IPS-18a (cell line): Measurements from ENCODE around the gene NUCB2.

Experiments
- H3K27ac ChIP-seq: one replicate; pipeline ENCODE4 v1.5.1; 2013; ENCODE audit warnings: low read length
- H3K27me3 ChIP-seq: one replicate; pipeline ENCODE4 v1.6.1; 2013; ENCODE audit warnings: mild to moderate bottlenecking, low read length; ENCODE audit not compliant: control insufficient read depth, insufficient read depth
- H3K36me3 ChIP-seq: one replicate; pipeline ENCODE4 v1.6.1; 2013; ENCODE audit warnings: low read depth, low read length; ENCODE audit not compliant: control insufficient read depth
- H3K4me1 ChIP-seq: one replicate; pipeline ENCODE4 v1.6.1; 2013; ENCODE audit warnings: low read depth, low read length; ENCODE audit not compliant: control insufficient read depth
- H3K4me3 ChIP-seq: one replicate; pipeline ENCODE4 v1.5.1; 2013; ENCODE audit warnings: low read length
- H3K9ac ChIP-seq: one replicate; pipeline ENCODE4 v1.6.1; 2013; ENCODE audit warnings: mild to moderate bottlenecking, low read length, moderate library complexity
- H3K9me3 ChIP-seq: one replicate; pipeline ENCODE4 v1.6.1; 2013; ENCODE audit warnings: low read depth, low read length; ENCODE audit not compliant: control insufficient read depth

The NUCB2 gene

GRCh38 chr11:17347676-17348075, 71.1 kb downstream of the NUCB2 start:
- Histone ChIP-seq H3K9ac (no peak overlapping the region), H3K4me3 (no peak overlapping the region), H3K4me1 (no peaks in the 10 kb centered on the region), H3K9me3 (no peaks in the 10 kb centered on the region), H3K27ac (no peak overlapping the region), H3K27me3 (peaks cover 38% of the 10 kb centered on the region), H3K36me3 (no peaks in the 10 kb centered on the region)

- H3K27ac ChIP-seq = no peak overlapping the region
These were observed 74.1 kb downstream of the NUCB2 start for GRCh38 chr11:17350455-17351171.

GRCh38 chr11:17351172-17351509, 74.6 kb downstream of the NUCB2 start:
- peaks cover 56% of the 10 kb centered on the region for H3K27me3 ChIP-seq
- H3K4me3 ChIP-seq = peak overlapping the region; percentile 52
- no peak overlapping the region for H3K9ac ChIP-seq
- H3K27ac ChIP-seq = no peak overlapping the region
- H3K4me1 ChIP-seq = peaks cover 10% of the 10 kb centered on the region
- no peaks in the 10 kb centered on the region for H3K9me3 ChIP-seq
- no peaks in the 10 kb centered on the region for H3K36me3 ChIP-seq

More at GRCh38 chr11:17350455-17351171, 74.1 kb downstream of the NUCB2 start:
- Histone ChIP-seq H3K4me1 (peaks cover 10% of the 10 kb centered on the region), H3K4me3 (no peak overlapping the region), H3K9me3 (no peaks in the 10 kb centered on the region), H3K27me3 (peaks cover 56% of the 10 kb centered on the region), H3K36me3 (no peaks in the 10 kb centered on the region), H3K9ac (no peak overlapping the region)

GRCh38 chr11:17351510-17352176, 75.1 kb downstream of the NUCB2 start, which contains the start of gene NCR3LG1:
Gene NCR3LG1, plus strand, starts transcription at chr11:17351800. Its CDS starts 170 bp downstream, at chr11:17351970.
- Histone ChIP-seq H3K36me3 (no peaks in the 10 kb centered on the region), H3K9ac (no peak within 1 kb of the TSS), H3K27ac (no peak within 1 kb of the TSS), H3K4me1 (peaks cover 10% of the 10 kb centered on the region), H3K27me3 (peaks cover 56% of the 10 kb centered on the region), H3K9me3 (no peaks in the 10 kb centered on the region), H3K4me3 (peak within 1 kb of the TSS; percentile 52)

GRCh38 chr11:17352950-17353820, 76.6 kb downstream of the NUCB2 start:
- Histone ChIP-seq H3K4me1 (peaks cover 10% of the 10 kb centered on the region), H3K27ac (no peak overlapping the region), H3K27me3 (peaks cover 56% of the 10 kb centered on the region), H3K9me3 (no peaks in the 10 kb centered on the region), H3K9ac (peak overlapping the region; percentile 6), H3K4me3 (peak overlapping the region; percentile 52), H3K36me3 (no peaks in the 10 kb centered on the region)

- H3K27me3 ChIP-seq = peaks cover 55% of the 10 kb centered on the region
- H3K4me3 ChIP-seq = peak overlapping the region; percentile 52
- peaks cover 10% of the 10 kb centered on the region for H3K4me1 ChIP-seq
- peak overlapping the region; percentile 6 for H3K9ac ChIP-seq
- H3K27ac ChIP-seq = no peak overlapping the region
- no peaks in the 10 kb centered on the region for H3K36me3 ChIP-seq
- H3K9me3 ChIP-seq = no peaks in the 10 kb centered on the region
These were observed 77.5 kb downstream of the NUCB2 start for GRCh38 chr11:17353821-17354600.

- H3K4me1 ChIP-seq = peaks cover 10% of the 10 kb centered on the region
- H3K36me3 ChIP-seq = no peaks in the 10 kb centered on the region
- H3K27ac ChIP-seq = no peak overlapping the region
- no peak overlapping the region for H3K9ac ChIP-seq
- H3K4me3 ChIP-seq = peak overlapping the region; percentile 52
- H3K9me3 ChIP-seq = no peaks in the 10 kb centered on the region
- peaks cover 49% of the 10 kb centered on the region for H3K27me3 ChIP-seq
These were observed 78.1 kb downstream of the NUCB2 start for GRCh38 chr11:17354601-17354991.

GRCh38 chr11:17366495-17366894, 90.0 kb downstream of the NUCB2 start:
- Histone ChIP-seq H3K27me3 (no peaks in the 10 kb centered on the region), H3K4me3 (no peak overlapping the region), H3K9ac (no peak overlapping the region), H3K36me3 (no peaks in the 10 kb centered on the region), H3K27ac (no peak overlapping the region), H3K4me1 (no peaks in the 10 kb centered on the region), H3K9me3 (peaks cover 23% of the 10 kb centered on the region)

- Histone ChIP-seq H3K27me3 (no peaks in the 10 kb centered on the region), H3K4me1 (no peaks in the 10 kb centered on the region), H3K9me3 (peaks cover 41% of the 10 kb centered on the region), H3K27ac (no peak overlapping the region), H3K36me3 (no peaks in the 10 kb centered on the region), H3K9ac (no peak overlapping the region), H3K4me3 (no peak overlapping the region)
These were observed 92.0 kb downstream of the NUCB2 start for GRCh38 chr11:17368551-17368950.

- H3K27ac ChIP-seq = no peak overlapping the region
- peaks cover 41% of the 10 kb centered on the region for H3K9me3 ChIP-seq
- no peak overlapping the region for H3K9ac ChIP-seq
- no peaks in the 10 kb centered on the region for H3K36me3 ChIP-seq
- H3K4me1 ChIP-seq = no peaks in the 10 kb centered on the region
- H3K4me3 ChIP-seq = no peak overlapping the region
- no peaks in the 10 kb centered on the region for H3K27me3 ChIP-seq
These were observed 92.6 kb downstream of the NUCB2 start for GRCh38 chr11:17369094-17369493.
